RWPE2 (cell line): ENCODE results near the gene GHRHR.

ENCODE experiments used
- ATAC-seq: fragments of 200-7000 bp; cut with Tn5 transposase; 3 replicates; pipeline ENCODE4 v1.9.1; 2021; ENCODE audit warnings: low read depth
- DNase-seq: peaks from one replicate; pipeline ENCODE4 v3.0.0-alpha.2; 2020; ENCODE audit warnings: low spot score
- H3K27ac ChIP-seq: fragments of 450-650 bp; 2 replicates; pipeline ENCODE4 v1.5.1; 2017; ENCODE audit warnings: mild to moderate bottlenecking; ENCODE audit not compliant: poor library complexity, severe bottlenecking
- H3K27me3 ChIP-seq: fragments of 250-450 bp; sonication (Bioruptor Pico); 2 replicates; pipeline ENCODE4 v1.5.1; 2021; ENCODE audit warnings: mild to moderate bottlenecking, moderate library complexity; ENCODE audit not compliant: insufficient read depth, poor library complexity, severe bottlenecking
- H3K36me3 ChIP-seq: fragments of 250-450 bp; sonication (Bioruptor Pico); 2 replicates; pipeline ENCODE4 v1.5.1; 2020; ENCODE audit warnings: low read depth, mild to moderate bottlenecking, moderate library complexity
- H3K4me1 ChIP-seq: fragments of 250-450 bp; sonication (Bioruptor Pico); 2 replicates; pipeline ENCODE4 v1.5.1; 2021; ENCODE audit warnings: mild to moderate bottlenecking, moderate library complexity; ENCODE audit not compliant: insufficient read depth, poor library complexity, severe bottlenecking
- H3K4me3 ChIP-seq: fragments of 250-450 bp; sonication (Bioruptor Pico); 2 replicates; pipeline ENCODE4 v1.5.1; 2021; ENCODE audit warnings: mild to moderate bottlenecking, moderate library complexity; ENCODE audit not compliant: severe bottlenecking
- H3K9me3 ChIP-seq: fragments of 250-450 bp; sonication (Bioruptor Pico); 2 replicates; pipeline ENCODE4 v1.5.1; 2021; ENCODE audit warnings: mild to moderate bottlenecking, moderate library complexity; ENCODE audit not compliant: severe bottlenecking
- TF ChIP-seq, protein P1 (sequence below): fragments of 450-650 bp; IDR thresholded peaks from one replicate; pipeline ENCODE4 v1.5.1; 2017; ENCODE audit warnings: mild to moderate bottlenecking, moderate library complexity; ENCODE audit not compliant: poor library complexity, severe bottlenecking

The GHRHR gene

DNA sequence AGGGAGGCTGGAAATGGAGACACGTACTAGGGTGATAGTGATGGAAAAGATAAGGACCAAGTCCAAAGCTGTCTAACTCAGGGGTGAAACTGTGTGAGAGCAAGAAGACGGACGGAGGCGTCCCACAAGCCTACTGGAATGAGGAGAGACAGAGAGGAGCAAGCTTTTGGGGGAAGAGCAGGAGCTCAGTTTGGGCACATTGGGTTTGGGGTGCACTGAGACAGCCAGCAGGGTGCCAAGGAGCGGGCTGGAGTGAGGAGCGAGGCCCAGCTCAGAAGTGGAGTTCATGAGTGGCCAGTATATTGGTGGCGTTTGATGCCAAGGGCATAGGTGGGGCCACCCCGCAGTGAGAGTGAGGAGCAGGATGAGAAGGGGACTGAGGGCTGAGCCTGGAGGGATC is 22.6 kb downstream of the GHRHR start:
- DNase-seq (no peak), ATAC-seq (no peak)
- Histone ChIP-seq H3K27ac (no peak overlapping the region), H3K9me3 (no peaks in the 10 kb centered on the region), H3K27me3 (no peaks in the 10 kb centered on the region), H3K4me1 (no peaks in the 10 kb centered on the region), H3K36me3 (no peaks in the 10 kb centered on the region), H3K4me3 (no peak overlapping the region)
- TF ChIP-seq, protein P1, sequence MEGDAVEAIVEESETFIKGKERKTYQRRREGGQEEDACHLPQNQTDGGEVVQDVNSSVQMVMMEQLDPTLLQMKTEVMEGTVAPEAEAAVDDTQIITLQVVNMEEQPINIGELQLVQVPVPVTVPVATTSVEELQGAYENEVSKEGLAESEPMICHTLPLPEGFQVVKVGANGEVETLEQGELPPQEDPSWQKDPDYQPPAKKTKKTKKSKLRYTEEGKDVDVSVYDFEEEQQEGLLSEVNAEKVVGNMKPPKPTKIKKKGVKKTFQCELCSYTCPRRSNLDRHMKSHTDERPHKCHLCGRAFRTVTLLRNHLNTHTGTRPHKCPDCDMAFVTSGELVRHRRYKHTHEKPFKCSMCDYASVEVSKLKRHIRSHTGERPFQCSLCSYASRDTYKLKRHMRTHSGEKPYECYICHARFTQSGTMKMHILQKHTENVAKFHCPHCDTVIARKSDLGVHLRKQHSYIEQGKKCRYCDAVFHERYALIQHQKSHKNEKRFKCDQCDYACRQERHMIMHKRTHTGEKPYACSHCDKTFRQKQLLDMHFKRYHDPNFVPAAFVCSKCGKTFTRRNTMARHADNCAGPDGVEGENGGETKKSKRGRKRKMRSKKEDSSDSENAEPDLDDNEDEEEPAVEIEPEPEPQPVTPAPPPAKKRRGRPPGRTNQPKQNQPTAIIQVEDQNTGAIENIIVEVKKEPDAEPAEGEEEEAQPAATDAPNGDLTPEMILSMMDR: no peak

DNA sequence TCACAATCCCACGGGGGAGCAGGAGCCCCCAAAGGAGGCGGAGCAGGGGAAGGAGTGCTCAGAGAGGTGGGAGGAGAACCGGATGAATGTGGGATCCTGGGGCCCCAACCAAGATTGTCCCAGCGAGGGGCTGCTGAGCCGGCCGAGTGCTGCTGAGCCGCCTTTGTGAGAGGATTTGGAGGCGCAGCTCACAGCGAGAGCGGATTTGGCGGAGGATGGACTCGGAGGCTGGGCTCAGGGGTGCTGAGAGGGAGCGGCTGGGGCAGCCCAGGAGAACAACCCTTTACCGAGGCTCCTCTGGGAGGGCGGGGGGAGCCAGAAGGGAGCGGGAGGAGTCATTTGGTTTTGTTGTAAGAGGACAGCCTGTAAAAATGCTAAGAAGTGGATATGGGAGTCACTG is 23.0 kb downstream of the GHRHR start:
- Histone ChIP-seq H3K4me3 (no peak overlapping the region), H3K9me3 (no peaks in the 10 kb centered on the region), H3K36me3 (no peaks in the 10 kb centered on the region), H3K27ac (no peak overlapping the region), H3K4me1 (no peaks in the 10 kb centered on the region), H3K27me3 (no peaks in the 10 kb centered on the region)
- TF ChIP-seq, protein P1: no peak
- ATAC-seq (no peak), DNase-seq (no peak)

DNA sequence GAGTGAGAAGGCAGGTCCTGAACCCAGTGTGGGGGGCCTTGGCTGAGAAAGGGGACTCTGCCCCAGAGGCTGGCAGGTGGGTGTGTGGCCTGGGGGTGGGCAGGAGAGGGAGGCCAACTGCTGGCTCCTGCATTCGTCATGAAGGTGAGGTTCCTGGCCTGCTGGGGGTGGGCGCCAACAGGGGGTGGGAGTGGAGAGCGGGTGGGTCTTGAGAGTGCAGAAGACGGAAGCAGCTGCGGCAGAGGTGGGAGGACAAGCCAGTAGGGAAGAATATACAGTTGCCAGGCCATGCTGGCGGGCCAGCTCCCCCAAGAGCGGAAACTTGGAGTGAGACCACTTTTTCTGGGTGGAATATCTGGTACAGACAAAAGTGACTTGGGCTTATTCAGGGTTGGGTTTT is 23.4 kb downstream of the GHRHR start:
- Histone ChIP-seq H3K4me1 (no peaks in the 10 kb centered on the region), H3K27me3 (no peaks in the 10 kb centered on the region), H3K27ac (no peak overlapping the region), H3K4me3 (no peak overlapping the region), H3K9me3 (no peaks in the 10 kb centered on the region), H3K36me3 (no peaks in the 10 kb centered on the region)
- DNase-seq (no peak), ATAC-seq (no peak)
- TF ChIP-seq, protein P1: no peak

DNA sequence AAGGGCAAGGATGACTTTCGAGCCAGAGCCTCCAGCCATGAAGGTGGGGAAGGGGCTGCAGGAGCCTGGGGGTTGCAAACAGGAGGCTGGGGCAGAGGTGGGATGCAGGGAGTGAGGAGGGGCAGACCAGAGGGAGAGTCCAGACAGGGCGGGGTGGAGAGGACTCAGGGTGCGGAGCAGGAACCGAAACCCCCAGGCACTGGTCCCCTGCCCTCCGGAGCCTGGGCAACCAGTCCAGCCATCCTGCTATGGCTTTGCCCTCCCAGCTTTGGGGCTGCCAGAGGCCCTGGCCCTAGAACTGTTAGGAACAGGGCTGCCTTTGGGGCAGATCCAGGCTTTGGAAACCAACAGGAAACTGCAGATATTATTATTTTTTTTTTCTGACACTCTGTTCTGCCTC is 24.2 kb downstream of the GHRHR start:
- no peak overlapping the region for H3K27ac ChIP-seq

DNA sequence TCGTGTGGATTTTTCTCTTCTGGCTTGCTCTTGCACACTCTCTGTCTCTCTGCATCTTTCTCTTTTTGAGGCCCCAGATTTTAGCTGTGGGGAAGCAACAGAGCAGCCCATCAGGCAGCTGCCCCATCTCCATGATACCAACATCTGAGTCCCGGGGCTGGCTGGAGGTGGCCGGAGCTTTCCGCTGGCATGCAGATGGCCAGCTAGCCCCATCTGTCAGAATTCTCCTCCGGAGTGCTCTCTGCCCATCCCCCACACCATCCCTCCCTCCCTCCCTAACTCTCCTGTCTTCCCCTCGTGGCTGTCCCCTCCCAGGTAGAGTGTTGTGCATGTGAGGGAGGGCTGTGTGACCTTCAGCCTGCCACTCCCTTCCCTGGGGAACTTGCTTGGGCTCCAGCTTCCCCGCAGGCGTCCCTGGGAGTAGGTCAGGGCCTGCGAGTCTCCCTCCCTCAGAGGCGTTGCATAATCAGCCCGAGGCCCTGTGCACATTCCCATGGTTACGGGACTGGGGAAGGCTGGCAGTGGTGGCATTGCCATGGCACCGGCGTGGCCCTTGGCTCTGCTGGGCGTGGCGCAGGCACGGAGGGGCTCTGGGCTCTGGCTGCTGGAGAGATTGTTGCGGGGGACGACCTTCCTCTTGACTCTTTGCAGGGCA is 24.7 kb downstream of the GHRHR start:
- H3K27ac ChIP-seq: no peak overlapping the region
- H3K9me3 ChIP-seq: no peaks in the 10 kb centered on the region
- no peak for DNase-seq
- no peaks in the 10 kb centered on the region for H3K4me1 ChIP-seq
- H3K4me3 ChIP-seq: no peak overlapping the region
- no peaks in the 10 kb centered on the region for H3K27me3 ChIP-seq
- no peak; the same call in 2 of the 3 replicates for ATAC-seq
- no peaks in the 10 kb centered on the region for H3K36me3 ChIP-seq
- TF ChIP-seq, protein P1: no peak

More for the DNA sequence above, 24.2 kb downstream of the GHRHR start:
- Histone ChIP-seq H3K36me3 (no peaks in the 10 kb centered on the region), H3K4me1 (no peaks in the 10 kb centered on the region), H3K9me3 (no peaks in the 10 kb centered on the region), H3K4me3 (no peak overlapping the region), H3K27me3 (no peaks in the 10 kb centered on the region)
- ATAC-seq (no peak), DNase-seq (no peak)
- TF ChIP-seq, protein P1: no peak
